Right lobe of liver (tissue), 4 donors: ENCODE measurements around the gene SSR4.
"Not testable (repeated sequence)": the region's sequence is repeated elsewhere in the genome, so short reads cannot be mapped to it uniquely, and the experiment has no call there.

Experiments
- POLR2A ChIP-seq: fragments of 450-650 bp; IDR thresholded peaks from one replicate; pipeline ENCODE4 v1.6.1; 2017; ENCODE audit warnings: antibody characterized with exemption, mild to moderate bottlenecking
- TF ChIP-seq, protein P1 (sequence below), 4 donors: fragments of 200-600 bp in 3 of 4; fragments of 450-650 bp in 1 of 4; IDR thresholded peaks; one replicate each; pipeline versions ENCODE4 v1.5.1 to v1.8.0; 2016 to 2022; ENCODE audit warnings: antibody characterized with exemption in 4 of 4, mild to moderate bottlenecking in 2 of 4
- donor health status: DM: no; HTN: no; CAD: no.
- donor health status: DM: no; HTN: no; CAD: no.
- donor health status: DM: no; HTN: yes; CAD: no.

DNA sequence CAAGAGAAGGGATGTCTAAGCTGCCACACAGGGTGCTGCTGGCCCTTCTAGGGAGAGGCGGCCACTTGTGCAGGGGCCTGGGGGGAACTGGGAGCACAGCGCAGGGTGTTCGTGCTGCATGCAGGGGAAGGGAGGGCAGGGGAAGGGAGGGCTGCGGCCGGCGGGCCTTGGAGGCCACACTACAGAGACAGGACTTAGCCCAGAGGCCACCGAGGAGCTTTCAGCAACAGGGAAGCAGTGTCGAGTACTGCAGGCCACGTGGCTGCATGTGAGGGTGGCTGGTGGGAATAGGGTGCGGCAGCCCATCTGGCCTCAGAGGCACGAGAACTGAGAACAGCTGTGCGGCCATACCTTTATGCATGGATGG lies 49.4 kb upstream of the SSR4 start:
- TF ChIP-seq, protein P1, sequence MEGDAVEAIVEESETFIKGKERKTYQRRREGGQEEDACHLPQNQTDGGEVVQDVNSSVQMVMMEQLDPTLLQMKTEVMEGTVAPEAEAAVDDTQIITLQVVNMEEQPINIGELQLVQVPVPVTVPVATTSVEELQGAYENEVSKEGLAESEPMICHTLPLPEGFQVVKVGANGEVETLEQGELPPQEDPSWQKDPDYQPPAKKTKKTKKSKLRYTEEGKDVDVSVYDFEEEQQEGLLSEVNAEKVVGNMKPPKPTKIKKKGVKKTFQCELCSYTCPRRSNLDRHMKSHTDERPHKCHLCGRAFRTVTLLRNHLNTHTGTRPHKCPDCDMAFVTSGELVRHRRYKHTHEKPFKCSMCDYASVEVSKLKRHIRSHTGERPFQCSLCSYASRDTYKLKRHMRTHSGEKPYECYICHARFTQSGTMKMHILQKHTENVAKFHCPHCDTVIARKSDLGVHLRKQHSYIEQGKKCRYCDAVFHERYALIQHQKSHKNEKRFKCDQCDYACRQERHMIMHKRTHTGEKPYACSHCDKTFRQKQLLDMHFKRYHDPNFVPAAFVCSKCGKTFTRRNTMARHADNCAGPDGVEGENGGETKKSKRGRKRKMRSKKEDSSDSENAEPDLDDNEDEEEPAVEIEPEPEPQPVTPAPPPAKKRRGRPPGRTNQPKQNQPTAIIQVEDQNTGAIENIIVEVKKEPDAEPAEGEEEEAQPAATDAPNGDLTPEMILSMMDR (IDR thresholded peaks at IDR 0.05), result not testable (repeated sequence)
- not testable (repeated sequence) for TF ChIP-seq POLR2A
